K562 (cell line): ENCODE measurements around the gene DGCR2. TPM values are rescaled to one million over a fixed set of nuclear protein-coding genes. Genes with fewer than 3 reads are reported as not detected.

Experiments used
- BDP1 ChIP-seq: IDR thresholded peaks from 3 replicates; pipeline ENCODE4 v1.6.1; 2011; ENCODE audit not compliant: insufficient read length, insufficient read depth
- CHD7 ChIP-seq: fragments of 200-600 bp; sonication (generic); IDR thresholded peaks from one replicate; pipeline ENCODE4 v1.6.1; 2012; ENCODE audit warnings: mild to moderate bottlenecking, low read depth, low read length, inconsistent platforms
- EGR1 ChIP-seq: fragments of 450-650 bp; conservative IDR thresholded peaks from 2 replicates; pipeline ENCODE4 v1.6.1; 2017; ENCODE audit warnings: mild to moderate bottlenecking
- FOXA3 ChIP-seq, 2 experiments: fragments of 450-650 bp in 1 of 2; sonication (generic) in 1 of 2; formaldehyde crosslinking; IDR thresholded peaks in 1 of 2; conservative IDR thresholded peaks in 1 of 2; 2 replicates each; pipeline versions ENCODE4 v1.4.0 to v1.8.0; 2020 to 2022; ENCODE audit warnings: mild to moderate bottlenecking in 2 of 2, missing genetic modification reagents in 1 of 2
- IFI16 ChIP-seq: fragments of 250-450 bp; sonication (Bioruptor Pico); IDR thresholded peaks from 2 replicates; pipeline ENCODE4 v2.1.2; 2022; ENCODE audit warnings: mild to moderate bottlenecking, inconsistent platforms
- KLF6 ChIP-seq: fragments of 250-450 bp; sonication (Bioruptor Pico); IDR thresholded peaks from 2 replicates; pipeline ENCODE4 v1.4.0; 2020; ENCODE audit warnings: mild to moderate bottlenecking, moderate library complexity, borderline replicate concordance
- MAX ChIP-seq: sonication (generic); formaldehyde crosslinking; IDR thresholded peaks from 2 replicates; pipeline ENCODE4 v1.9.0; 2022; ENCODE audit warnings: mild to moderate bottlenecking, missing genetic modification reagents
- MLX ChIP-seq, 2 experiments: fragments of 450-650 bp in 1 of 2; sonication (generic) in 1 of 2; formaldehyde crosslinking; conservative IDR thresholded peaks; 2 replicates each; pipeline versions ENCODE4 v1.4.0 to v1.8.1; 2020 to 2022; ENCODE audit warnings: mild to moderate bottlenecking in 1 of 2, missing genetic modification reagents in 1 of 2
- SPI1 ChIP-seq: IDR thresholded peaks from 2 replicates; pipeline ENCODE4 v1.6.1; 2011; ENCODE audit warnings: low read depth, low read length, control low read depth, borderline replicate concordance
- TRIM25 ChIP-seq: fragments of 450-650 bp; IDR thresholded peaks from 2 replicates; pipeline ENCODE4 v1.7.0; 2016; ENCODE audit warnings: borderline replicate concordance
- ZBTB17 ChIP-seq: fragments of 450-650 bp; formaldehyde crosslinking; IDR thresholded peaks from 2 replicates; pipeline ENCODE4 v1.4.0; 2020; ENCODE audit warnings: mild to moderate bottlenecking
- ZNF274 ChIP-seq: IDR thresholded peaks from 2 replicates; pipeline ENCODE4 v1.6.1; 2011; ENCODE audit warnings: low read depth, mild to moderate bottlenecking, low read length, moderate library complexity, borderline replicate concordance
- ZSCAN29 ChIP-seq: fragments of 450-650 bp; IDR thresholded peaks from 2 replicates; pipeline ENCODE4 v1.6.1; 2017
- polyA plus RNA-seq, 8 experiments: library from polyadenylated mRNA; depleted of rRNA in 4 of 8; stranded (reverse) in 5 of 8; unstranded in 3 of 8; fragments of >200 nt; fragmentation: Nextera tagmentation in 2 of 8; fragmentation: Illumina TruSeq in 1 of 8; extraction: Ambion mirVana in 2 of 8; extraction: Trizol in 1 of 8; gene quantifications; 2 replicates each; pipeline versions ENCODE4 v1.2.1 to v1.2.3, GENCODE V29; 2011 to 2014; ENCODE audit warnings: inconsistent platforms in 1 of 8, missing spikeins in 1 of 8
- total RNA-seq, 7 experiments: library from RNA; depleted of rRNA in 6 of 7; stranded (reverse); fragments of >200 nt in 6 of 7; fragmentation: Illumina TruSeq in 2 of 7; extraction: Trizol in 2 of 7; gene quantifications; 2 replicates each; pipeline versions ENCODE4 v1.2.1 to v1.2.3, GENCODE V29; 2011 to 2021; ENCODE audit warnings: low replicate concordance in 1 of 7

DGCR2 gene
- total and polyA plus RNA-seq, 9 of the 15 experiments (the other 6 are each of a cell fraction or from before 2014, with no cell fraction given), result 0.69 to 101 (median 56.4) TPM

GRCh38 chr22:19035474-19036228 lies 86.6 kb downstream of the DGCR2 start (continued):
- peak; percentile 68 for TF ChIP-seq CHD7
- TF ChIP-seq BDP1, result no peak
- no peak for TF ChIP-seq MLX (CRISPR knock-in tag; conservative IDR thresholded peaks at IDR 0.05)
- no peak for TF ChIP-seq FOXA3 (CRISPR knock-in tag; conservative IDR thresholded peaks at IDR 0.05 in 1 of 2, IDR thresholded peaks at IDR 0.05 in 1 of 2)
- no peak for TF ChIP-seq KLF6 (CRISPR knock-in tag)
- TF ChIP-seq ZNF274, result no peak
- TF ChIP-seq EGR1, result no peak
- no peak for TF ChIP-seq MAX (CRISPR knock-in tag)
- TF ChIP-seq IFI16 (CRISPR knock-in tag), result no peak
- TF ChIP-seq TRIM25, result no peak
- TF ChIP-seq ZBTB17 (CRISPR knock-in tag), result 0 out of 2 replicates have a peak, but pooled peaks have one; percentile 11
- TF ChIP-seq ZSCAN29, result no peak
- TF ChIP-seq SPI1, result no peak
